HG03196 (cell line): ENCODE results near the gene LMO2.
A peak's percentile ranks its signal among the peaks of the same experiment; 100 is the strongest.

Experiments used
- ATAC-seq: cut with Tn5 transposase; IDR thresholded peaks from one replicate; pipeline ENCODE4 v1.9.1; 2021; ENCODE audit not compliant: unreplicated experiment

Gene LMO2

GRCh38 chr11:33915526-33915925 lies 23.6 kb upstream of the LMO2 start:
- no peak for ATAC-seq

GRCh38 chr11:33913991-33914390 lies 22.1 kb upstream of the LMO2 start:
- ATAC-seq = no peak

GRCh38 chr11:33912405-33913361 lies 20.8 kb upstream of the LMO2 start:
- peak; percentile 82 for ATAC-seq

GRCh38 chr11:33910958-33911339 lies 19.1 kb upstream of the LMO2 start:
- no peak for ATAC-seq

GRCh38 chr11:33910296-33910957 lies 18.6 kb upstream of the LMO2 start:
- no peak for ATAC-seq

- ATAC-seq = no peak
Measured at GRCh38 chr11:33909552-33909951, 17.7 kb upstream of the LMO2 start.

- ATAC-seq = no peak
Measured at GRCh38 chr11:33909150-33909549, 17.3 kb upstream of the LMO2 start.

GRCh38 chr11:33907421-33907820 lies 15.5 kb upstream of the LMO2 start:
- ATAC-seq = no peak

- no peak for ATAC-seq
Measured at GRCh38 chr11:33906484-33907186, 14.8 kb upstream of the LMO2 start.

GRCh38 chr11:33904102-33904501 lies 12.2 kb upstream of the LMO2 start:
- no peak for ATAC-seq

GRCh38 chr11:33900159-33900840 lies 8.4 kb upstream of the LMO2 start:
- no peak for ATAC-seq

- no peak for ATAC-seq
Measured at GRCh38 chr11:33899400-33900037, 7.6 kb upstream of the LMO2 start.

GRCh38 chr11:33898957-33899356 lies 7.1 kb upstream of the LMO2 start:
- no peak for ATAC-seq

GRCh38 chr11:33897761-33898375 lies 6.0 kb upstream of the LMO2 start:
- no peak for ATAC-seq

GRCh38 chr11:33896911-33897310 lies 5.0 kb upstream of the LMO2 start:
- no peak for ATAC-seq

- no peak for ATAC-seq
Measured at GRCh38 chr11:33895752-33896137, 3.9 kb upstream of the LMO2 start.

- ATAC-seq = no peak
Measured at GRCh38 chr11:33894398-33894746, 2.5 kb upstream of the LMO2 start.

- peak; percentile 76 for ATAC-seq
Measured at GRCh38 chr11:33893711-33894397, 2.0 kb upstream of the LMO2 start.

GRCh38 chr11:33892906-33893594 lies 1.2 kb upstream of the LMO2 start:
- ATAC-seq = no peak
